Activated CD4-positive, alpha-beta T cell treated with anti-CD3 and anti-CD28 coated beads for 36 hours (primary cell): ENCODE results near the gene S100A14. TPM values are rescaled to one million over a fixed set of nuclear protein-coding genes. Genes with fewer than 3 reads are reported as not detected.
"Not testable (repeated sequence)": the region's sequence is repeated elsewhere in the genome, so short reads cannot be mapped to it uniquely, and the experiment has no call there.

ENCODE experiments used
- ATAC-seq: fragments of 200-7000 bp; cut with Tn5 transposase; one replicate; pipeline ENCODE4 v1.10.0; 2021; ENCODE audit warnings: mild to moderate bottlenecking, moderate library complexity
- CTCF ChIA-PET: fragments of 350-600 bp; sonication (Branson Sonifier 250); formaldehyde crosslinking; loops from one replicate; lab custom pipeline; 2021; ENCODE audit warnings: antibody characterized with exemption; lab: Charles Lee
- POLR2A ChIA-PET: fragments of 350-600 bp; sonication (Branson Sonifier 250); formaldehyde crosslinking; loops from one replicate; lab custom pipeline; 2021; ENCODE audit warnings: antibody characterized with exemption, inconsistent platforms; lab: Charles Lee
- DNase-seq: peaks from one replicate; pipeline ENCODE4 v3.0.0-alpha.2; 2020
- H3K27ac Mint-ChIP-seq: one replicate; pipeline ENCODE4 v1.8.0; 2021; ENCODE audit warnings: mixed read lengths
- H3K27me3 Mint-ChIP-seq: one replicate; pipeline ENCODE4 v1.8.0; 2021; ENCODE audit warnings: mixed read lengths
- H3K36me3 Mint-ChIP-seq: one replicate; pipeline ENCODE4 v1.8.0; 2021; ENCODE audit warnings: low read depth, mixed read lengths
- H3K4me1 Mint-ChIP-seq: one replicate; pipeline ENCODE4 v1.8.0; 2021; ENCODE audit warnings: mixed read lengths
- H3K4me3 Mint-ChIP-seq: one replicate; pipeline ENCODE4 v1.8.0; 2021; ENCODE audit warnings: mild to moderate bottlenecking, moderate library complexity, mixed read lengths
- H3K9me3 Mint-ChIP-seq: one replicate; pipeline ENCODE4 v1.8.0; 2021; ENCODE audit warnings: low read depth, mixed read lengths
- intact Hi-C, 2 experiments: fragments of 100-400 bp; cut with DNase I in 1 of 2; cut with micrococcal nuclease in 1 of 2; formaldehyde crosslinking; loops; one replicate each; pipeline versions ENCODE4 v1.14.2 to v1.15.1; 2022 to 2024; cut with DNase I, micrococcal nuclease
- total RNA-seq, 2 experiments: library from RNA; stranded (reverse); gene quantifications; one replicate each; pipeline ENCODE4 v1.2.3, GENCODE V29; 2021

S100A14 gene
- total RNA-seq, 2 experiments from 2014 or later, result 0.14 to 0.34 TPM

DNA sequence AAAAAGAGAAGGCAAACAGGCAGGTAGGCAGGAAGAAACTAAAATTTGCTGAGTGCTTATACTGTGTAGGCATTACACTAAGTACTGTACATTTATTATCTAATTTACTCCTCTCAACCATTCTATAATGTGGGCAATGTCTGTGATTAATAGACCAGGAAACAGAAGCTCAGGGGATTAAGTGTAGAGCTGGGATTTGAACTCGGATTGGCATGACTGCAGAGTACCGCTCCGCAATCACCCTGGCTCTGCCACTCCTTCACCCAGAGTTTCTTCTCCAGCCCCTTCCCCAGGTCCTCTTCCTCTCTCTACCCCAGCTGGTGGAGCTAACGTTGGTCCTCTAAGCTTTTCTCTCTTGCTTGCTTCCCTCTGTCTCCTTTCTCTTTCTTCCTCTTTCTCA is 39.0 kb downstream of the S100A14 start:
- Mint-ChIP-seq H3K9me3 (no peaks in the 10 kb centered on the region), H3K27ac (no peak overlapping the region), H3K4me3 (no peak overlapping the region), H3K36me3 (no peaks in the 10 kb centered on the region), H3K4me1 (peaks cover 14% of the 10 kb centered on the region), H3K27me3 (peaks cover 20% of the 10 kb centered on the region)
- ChIA-PET POLR2A (interaction anchor here (1.1 kb wide), 1 partner anchor 11 kb away, joined by 3 read pairs; no protein-coding TSS in a partner anchor), CTCF (interaction anchor here (0.6 to 2.2 kb wide), 8 partner anchors 9 to 407 kb away, joined by 3 to 8 read pairs (median 3); partner anchors contain the start of gene CHTOP)
- ATAC-seq, result no peak
- DNase-seq, result no peak
- intact Hi-C loops, result loop anchor here in 1 of 2 experiments (10.0 kb wide), 1 partner anchor 388 kb away; the partner anchor contains the start of genes CREB3L4 and SLC39A1

DNA sequence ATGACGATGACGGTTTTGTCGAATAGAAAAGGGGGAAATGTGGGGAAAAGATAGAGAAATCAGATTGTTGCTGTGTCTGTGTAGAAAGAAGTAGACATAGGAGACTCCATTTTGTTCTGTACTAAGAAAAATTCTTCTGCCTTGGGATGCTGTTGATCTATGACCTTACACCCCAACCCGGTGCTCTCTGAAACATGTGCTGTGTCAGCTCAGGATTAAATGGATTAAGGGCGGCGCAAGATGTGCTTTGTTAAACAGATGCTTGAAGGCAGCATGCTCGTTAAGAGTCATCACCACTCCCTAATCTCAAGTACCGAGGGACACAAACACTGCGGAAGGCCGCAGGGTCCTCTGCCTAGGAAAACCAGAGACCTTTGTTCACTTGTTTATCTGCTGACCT is 40.6 kb downstream of the S100A14 start:
- POLR2A ChIA-PET, result interaction anchor here (0.9 kb wide), 1 partner anchor 8 kb away, joined by 3 read pairs; no protein-coding TSS in a partner anchor
- peaks cover 20% of the 10 kb centered on the region for H3K27me3 Mint-ChIP-seq
- ATAC-seq, H3K27ac Mint-ChIP-seq, CTCF ChIA-PET, H3K9me3 Mint-ChIP-seq, H3K4me3 Mint-ChIP-seq, DNase-seq, H3K36me3 Mint-ChIP-seq: not testable (repeated sequence)
- intact Hi-C loops, result loop anchor here in 1 of 2 experiments (10.0 kb wide), 1 partner anchor 389 kb away; the partner anchor contains the start of genes CREB3L4 and SLC39A1
- H3K4me1 Mint-ChIP-seq, result peaks cover 26% of the 10 kb centered on the region

DNA sequence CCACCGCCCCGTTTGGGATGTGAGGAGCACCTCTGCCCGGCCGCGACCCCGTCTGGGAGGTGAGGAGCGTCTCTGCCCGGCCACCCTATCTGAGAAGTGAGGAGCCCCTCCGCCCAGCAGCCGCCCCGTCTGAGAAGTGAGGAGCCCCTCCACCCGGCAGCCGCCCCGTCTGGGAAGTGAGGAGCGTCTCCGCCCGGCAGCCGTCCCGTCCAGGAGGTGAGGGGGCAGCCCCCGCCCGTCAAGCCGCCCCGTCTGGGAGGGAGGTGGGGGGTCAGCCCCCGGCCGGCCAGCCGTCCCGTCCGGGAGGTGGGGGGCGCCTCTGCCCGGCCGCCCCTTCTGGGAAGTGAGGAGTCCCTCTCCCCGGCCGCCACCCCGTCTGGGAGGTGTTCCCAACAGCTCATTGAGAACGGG is 41.0 kb downstream of the S100A14 start:
- CTCF ChIA-PET, H3K4me3 Mint-ChIP-seq, POLR2A ChIA-PET, H3K9me3 Mint-ChIP-seq, H3K36me3 Mint-ChIP-seq, DNase-seq, H3K27ac Mint-ChIP-seq, ATAC-seq: not testable (repeated sequence)
- Mint-ChIP-seq H3K4me1 (peaks cover 27% of the 10 kb centered on the region), H3K27me3 (peaks cover 20% of the 10 kb centered on the region)
- intact Hi-C loops, result loop anchor here in 1 of 2 experiments (10.0 kb wide), 1 partner anchor 390 kb away; the partner anchor contains the start of genes CREB3L4 and SLC39A1

DNA sequence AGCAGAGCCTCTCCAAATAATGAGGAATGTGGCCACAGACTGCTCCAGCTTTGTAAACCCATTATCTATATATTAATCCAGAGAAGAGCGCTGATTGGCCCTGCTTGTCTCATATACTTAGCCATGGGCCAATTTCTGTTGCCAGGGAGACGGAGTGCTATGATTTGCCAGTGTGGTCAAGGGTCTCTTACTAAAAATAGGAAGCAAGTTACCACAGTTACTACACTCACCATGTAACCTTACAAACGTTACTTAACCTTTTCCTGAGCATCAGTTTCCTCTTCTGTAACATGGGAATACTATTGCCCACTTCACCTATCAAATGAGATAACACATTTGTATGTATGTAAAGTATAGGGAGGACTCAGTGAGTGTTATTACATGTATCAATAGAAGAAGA is 42.8 kb downstream of the S100A14 start:
- ChIA-PET POLR2A (interaction anchor here (1.2 to 1.4 kb wide), 4 partner anchors 28 to 61 kb away, joined by 3 to 10 read pairs (median 7); partner anchors contain the start of genes CHTOP and S100A4), CTCF (interaction anchor here (0.8 to 6.3 kb wide), 14 partner anchors 8 to 312 kb away, joined by 3 to 97 read pairs (median 7); partner anchors contain the start of genes CHTOP, ILF2, S100A13 and S100A4)
- peaks cover 40% of the 10 kb centered on the region for H3K4me1 Mint-ChIP-seq
- ATAC-seq, result no peak
- no peaks in the 10 kb centered on the region for H3K9me3 Mint-ChIP-seq
- H3K27me3 Mint-ChIP-seq, result peaks cover 9% of the 10 kb centered on the region
- peak overlapping the region; percentile 83 for H3K27ac Mint-ChIP-seq
- intact Hi-C loops, result loop anchor here (1.0 to 10.0 kb wide), 3 partner anchors 24 to 391 kb away; partner anchors contain the start of genes CREB3L4 (in 1 of the 2), ILF2 (in 1 of the 2) and SLC39A1 (in 1 of the 2)
- no peak for DNase-seq
- no peak overlapping the region for H3K4me3 Mint-ChIP-seq
- H3K36me3 Mint-ChIP-seq, result no peaks in the 10 kb centered on the region

DNA sequence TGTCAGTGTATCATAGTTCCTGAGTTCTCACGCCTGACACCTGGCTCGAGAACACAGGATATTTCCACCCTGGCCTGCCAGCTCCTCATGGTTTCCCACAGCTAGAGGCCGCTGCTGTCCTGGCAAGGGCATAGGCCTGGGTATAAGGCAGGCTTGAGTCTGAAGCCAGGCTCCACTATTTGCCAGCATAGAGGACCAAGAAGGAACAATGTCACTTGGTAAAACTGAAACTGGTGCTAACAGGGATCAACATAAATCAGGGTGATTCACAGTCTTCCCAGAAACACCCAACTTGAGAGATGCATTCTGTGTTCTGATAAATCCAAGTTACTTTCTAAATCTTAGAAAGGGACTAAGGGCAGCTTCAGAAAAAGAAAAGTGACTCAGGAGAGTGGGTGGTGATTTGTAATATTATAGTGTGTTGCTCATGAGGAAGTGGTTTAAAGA is 43.5 kb downstream of the S100A14 start:
- ChIA-PET POLR2A (interaction anchor here (1.2 to 1.4 kb wide), 4 partner anchors 28 to 61 kb away, joined by 3 to 10 read pairs (median 7); partner anchors contain the start of genes CHTOP and S100A4), CTCF (interaction anchor here (0.5 to 6.3 kb wide), 22 partner anchors 9 to 626 kb away, joined by 3 to 97 read pairs (median 4); partner anchors contain the start of genes CHTOP, ILF2, S100A13 and S100A4)
- H3K27ac Mint-ChIP-seq, result peak overlapping the region; percentile 83
- no peaks in the 10 kb centered on the region for H3K9me3 Mint-ChIP-seq
- H3K36me3 Mint-ChIP-seq, result no peaks in the 10 kb centered on the region
- intact Hi-C loops, result loop anchor here (1.0 to 10.0 kb wide), 10 partner anchors 25 to 700 kb away; partner anchors contain the start of genes CHTOP (in 2 of the 2), CREB3L4 (in 1 of the 2), HAX1 (in 1 of the 2) and ILF2 (in 1 of the 2)
- H3K27me3 Mint-ChIP-seq, result peaks cover 2% of the 10 kb centered on the region
- DNase-seq (peak; percentile 85), ATAC-seq (peak; percentile 82)
- H3K4me3 Mint-ChIP-seq, result no peak overlapping the region
- peaks cover 48% of the 10 kb centered on the region for H3K4me1 Mint-ChIP-seq

DNA sequence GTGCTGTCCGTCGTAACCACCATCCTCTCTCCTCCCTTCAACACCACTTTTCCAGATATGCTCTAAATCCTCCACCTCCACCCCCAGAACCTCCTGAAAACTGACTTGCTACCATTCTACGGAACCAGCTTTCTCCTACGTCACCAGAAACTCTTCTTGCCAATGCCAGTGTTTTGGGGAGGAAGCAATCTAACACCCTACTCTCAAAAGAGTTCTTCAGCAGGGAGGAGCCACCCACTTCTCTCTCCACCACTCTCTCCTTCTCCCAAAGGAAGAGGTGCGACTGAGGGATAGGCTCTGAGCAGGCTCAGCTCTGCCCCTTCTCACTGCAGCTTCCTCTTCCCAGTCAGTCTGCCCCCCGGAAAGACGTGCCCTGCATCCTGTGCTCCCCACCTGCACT is 44.4 kb downstream of the S100A14 start:
- H3K27ac Mint-ChIP-seq, result peak overlapping the region; percentile 73
- no peaks in the 10 kb centered on the region for H3K27me3 Mint-ChIP-seq
- H3K4me3 Mint-ChIP-seq, result no peak overlapping the region
- CTCF ChIA-PET, result interaction anchor here (0.7 to 6.3 kb wide), 16 partner anchors 10 to 415 kb away, joined by 3 to 97 read pairs (median 6); partner anchors contain the start of genes CHTOP, GATAD2B, ILF2 and S100A5
- POLR2A ChIA-PET, result interaction anchor here (1.4 kb wide), 1 partner anchor 27 kb away, joined by 7 read pairs; the partner anchor contains the start of gene S100A4
- DNase-seq, result no peak
- H3K4me1 Mint-ChIP-seq, result peaks cover 55% of the 10 kb centered on the region
- H3K9me3 Mint-ChIP-seq, result no peaks in the 10 kb centered on the region
- H3K36me3 Mint-ChIP-seq, result no peaks in the 10 kb centered on the region
- ATAC-seq, result no peak
- intact Hi-C loops, result loop anchor here (1.0 to 10.0 kb wide), 9 partner anchors 26 to 701 kb away; partner anchors contain the start of genes CHTOP (in 2 of the 2), CREB3L4 (in 1 of the 2), HAX1 (in 1 of the 2) and ILF2 (in 1 of the 2)

DNA sequence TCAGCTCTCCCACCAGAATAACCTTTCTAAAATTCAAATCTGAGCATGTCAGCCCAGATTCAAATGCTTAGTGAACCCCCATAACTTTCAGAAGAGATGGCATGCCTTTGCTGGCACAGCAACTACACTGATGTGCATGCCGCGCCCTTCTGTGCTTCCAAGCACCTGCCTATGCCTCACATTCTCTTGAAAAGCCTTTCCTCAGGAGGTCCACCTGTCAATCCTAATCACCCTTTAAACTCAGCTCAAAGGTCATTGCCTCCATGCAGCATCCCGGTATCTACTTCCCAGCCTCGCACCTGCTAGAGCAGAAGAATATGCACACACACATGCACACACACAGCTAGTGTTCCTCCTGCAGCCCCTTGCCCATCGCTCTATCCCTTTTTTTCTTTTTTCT is 45.3 kb downstream of the S100A14 start:
- DNase-seq, result no peak
- H3K27ac Mint-ChIP-seq, result peak overlapping the region; percentile 49
- intact Hi-C loops, result loop anchor here in 1 of 2 experiments (10.0 kb wide), 1 partner anchor 394 kb away; the partner anchor contains the start of genes CREB3L4 and SLC39A1
- H3K27me3 Mint-ChIP-seq, result no peaks in the 10 kb centered on the region
- no peak overlapping the region for H3K4me3 Mint-ChIP-seq
- H3K36me3 Mint-ChIP-seq, result no peaks in the 10 kb centered on the region
- no peak for ATAC-seq
- POLR2A ChIA-PET, result no interaction called here
- peaks cover 62% of the 10 kb centered on the region for H3K4me1 Mint-ChIP-seq
- no peaks in the 10 kb centered on the region for H3K9me3 Mint-ChIP-seq
- CTCF ChIA-PET, result interaction anchor here (0.9 to 6.3 kb wide), 5 partner anchors 11 to 60 kb away, joined by 3 to 97 read pairs (median 29); no protein-coding TSS in a partner anchor

DNA sequence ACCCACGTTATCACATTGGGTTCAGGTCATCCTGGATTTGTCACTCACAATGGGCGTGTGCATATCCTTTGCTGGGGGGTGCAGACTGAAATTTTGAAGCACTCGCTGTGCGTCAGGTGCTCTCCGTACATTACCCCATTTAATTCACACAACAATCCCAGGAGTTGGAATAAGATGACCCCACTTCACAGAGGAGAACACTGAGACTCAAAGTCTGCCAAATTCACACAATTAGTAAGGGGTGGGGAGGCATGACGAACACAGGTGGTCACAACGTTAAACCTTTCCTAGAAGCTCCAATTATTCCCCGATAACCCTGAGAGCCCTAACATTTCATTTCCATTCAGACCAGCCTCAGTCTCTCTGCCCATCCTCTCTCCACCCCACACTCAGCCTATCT is 46.7 kb downstream of the S100A14 start:
- Mint-ChIP-seq H3K4me1 (peaks cover 69% of the 10 kb centered on the region), H3K36me3 (no peaks in the 10 kb centered on the region), H3K27me3 (no peaks in the 10 kb centered on the region), H3K9me3 (no peaks in the 10 kb centered on the region), H3K27ac (peak overlapping the region; percentile 52), H3K4me3 (no peak overlapping the region)
- intact Hi-C loops, result loop anchor here (5.0 kb wide), 3 partner anchors 88 to 393 kb away; partner anchors contain the start of genes INTS3 (in 1 of the 2), SLC39A1 (in 1 of the 2) and SNAPIN (in 1 of the 2)
- POLR2A ChIA-PET, result no interaction called here
- CTCF ChIA-PET, result interaction anchor here (0.6 to 6.3 kb wide), 7 partner anchors 29 to 1227 kb away, joined by 3 to 97 read pairs (median 8); no protein-coding TSS in a partner anchor
- ATAC-seq (no peak), DNase-seq (no peak)

DNA sequence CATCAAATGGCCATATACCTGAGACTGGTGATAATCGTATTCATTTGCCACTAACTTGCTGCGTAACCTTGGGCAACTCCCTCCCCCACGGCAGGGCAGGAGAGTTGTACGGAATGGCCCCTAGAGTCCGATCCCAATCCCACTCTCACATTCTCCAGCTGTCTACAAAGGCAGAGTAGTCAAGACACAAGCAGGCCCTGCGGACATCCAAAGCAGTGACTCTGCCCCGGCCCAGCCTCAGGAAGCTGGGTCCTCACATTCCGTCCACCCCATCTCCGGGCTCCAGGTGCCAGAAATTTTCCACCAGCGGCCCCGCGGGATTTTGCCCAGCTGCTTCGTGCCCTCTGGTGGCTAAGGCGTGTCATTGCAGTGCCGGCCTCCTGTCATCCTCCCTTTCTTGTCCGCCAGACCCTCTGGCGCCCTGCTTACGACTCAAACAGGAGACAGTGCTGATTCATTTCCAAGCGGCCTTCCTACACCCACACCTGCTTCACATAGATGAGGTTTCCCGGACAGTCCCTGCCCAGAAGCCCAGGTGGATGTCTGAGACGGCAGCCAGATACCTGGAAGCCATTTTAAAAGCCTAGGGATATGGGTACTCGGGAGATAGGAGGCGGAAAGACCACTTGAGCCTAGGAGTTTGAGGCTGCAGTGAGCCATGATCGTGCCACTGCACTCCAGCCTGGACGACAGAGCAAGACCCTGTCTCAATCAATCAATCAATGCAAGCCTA is 47.6 kb downstream of the S100A14 start:
- peak; percentile 15 for ATAC-seq
- H3K27ac Mint-ChIP-seq, result peak overlapping the region; percentile 83
- H3K36me3 Mint-ChIP-seq, result no peaks in the 10 kb centered on the region
- intact Hi-C loops, result loop anchor here (1.0 to 5.0 kb wide), 6 partner anchors 35 to 394 kb away; partner anchors contain the start of genes INTS3 (in 1 of the 2), SLC39A1 (in 1 of the 2) and SNAPIN (in 1 of the 2)
- peak overlapping the region; percentile 39 for H3K4me3 Mint-ChIP-seq
- no peaks in the 10 kb centered on the region for H3K9me3 Mint-ChIP-seq
- H3K4me1 Mint-ChIP-seq, result peaks cover 69% of the 10 kb centered on the region
- peak; percentile 93 for DNase-seq
- CTCF ChIA-PET, result interaction anchor here (0.6 to 6.3 kb wide), 22 partner anchors 13 to 104 kb away, joined by 3 to 97 read pairs (median 6); partner anchors contain the start of genes CHTOP, S100A4, S100A5 and S100A6
- POLR2A ChIA-PET, result interaction anchor here (1.0 to 1.7 kb wide), 4 partner anchors 10 to 66 kb away, joined by 4 to 5 read pairs (median 4); partner anchors contain the start of gene CHTOP
- H3K27me3 Mint-ChIP-seq, result no peaks in the 10 kb centered on the region
